Effector memory CD8-positive, alpha-beta T cell (primary cell): ENCODE results near the gene GTF2IRD1.
"Not testable (repeated sequence)": the region's sequence is repeated elsewhere in the genome, so short reads cannot be mapped to it uniquely, and the experiment has no call there.

Source experiments
- ATAC-seq: fragments of 150-1000 bp; cut with Tn5 transposase; replicated peaks from 2 replicates; pipeline ENCODE4 v1.10.0; 2021; ENCODE audit warnings: mild to moderate bottlenecking, moderate library complexity
- DNase-seq, 3 experiments: peaks; one replicate each; pipeline ENCODE4 v3.0.0; 2021
- H3K27ac Mint-ChIP-seq, 2 donors: one replicate each; pipeline ENCODE4 v1.8.0; 2022; ENCODE audit warnings: mild to moderate bottlenecking in 2 of 2, mixed read lengths in 2 of 2, moderate library complexity in 2 of 2
- H3K27me3 Mint-ChIP-seq, 2 donors: one replicate each; pipeline ENCODE4 v1.8.0; 2022; ENCODE audit warnings: mixed read lengths in 2 of 2
- H3K36me3 Mint-ChIP-seq: one replicate; pipeline ENCODE4 v1.8.0; 2022; ENCODE audit warnings: mild to moderate bottlenecking, moderate library complexity, mixed read lengths; ENCODE audit not compliant: insufficient read depth
- H3K4me1 Mint-ChIP-seq, 2 donors: one replicate each; pipeline ENCODE4 v1.8.0; 2022; ENCODE audit warnings: low read depth in 2 of 2, mixed read lengths in 2 of 2
- H3K4me3 Mint-ChIP-seq, 2 donors: one replicate each; pipeline ENCODE4 v1.8.0; 2022; ENCODE audit warnings: mild to moderate bottlenecking in 2 of 2, mixed read lengths in 2 of 2, moderate library complexity in 2 of 2
- H3K9me3 Mint-ChIP-seq, 2 donors: one replicate each; pipeline ENCODE4 v1.8.0; 2022; ENCODE audit warnings: mixed read lengths in 2 of 2

GTF2IRD1 gene

DNA sequence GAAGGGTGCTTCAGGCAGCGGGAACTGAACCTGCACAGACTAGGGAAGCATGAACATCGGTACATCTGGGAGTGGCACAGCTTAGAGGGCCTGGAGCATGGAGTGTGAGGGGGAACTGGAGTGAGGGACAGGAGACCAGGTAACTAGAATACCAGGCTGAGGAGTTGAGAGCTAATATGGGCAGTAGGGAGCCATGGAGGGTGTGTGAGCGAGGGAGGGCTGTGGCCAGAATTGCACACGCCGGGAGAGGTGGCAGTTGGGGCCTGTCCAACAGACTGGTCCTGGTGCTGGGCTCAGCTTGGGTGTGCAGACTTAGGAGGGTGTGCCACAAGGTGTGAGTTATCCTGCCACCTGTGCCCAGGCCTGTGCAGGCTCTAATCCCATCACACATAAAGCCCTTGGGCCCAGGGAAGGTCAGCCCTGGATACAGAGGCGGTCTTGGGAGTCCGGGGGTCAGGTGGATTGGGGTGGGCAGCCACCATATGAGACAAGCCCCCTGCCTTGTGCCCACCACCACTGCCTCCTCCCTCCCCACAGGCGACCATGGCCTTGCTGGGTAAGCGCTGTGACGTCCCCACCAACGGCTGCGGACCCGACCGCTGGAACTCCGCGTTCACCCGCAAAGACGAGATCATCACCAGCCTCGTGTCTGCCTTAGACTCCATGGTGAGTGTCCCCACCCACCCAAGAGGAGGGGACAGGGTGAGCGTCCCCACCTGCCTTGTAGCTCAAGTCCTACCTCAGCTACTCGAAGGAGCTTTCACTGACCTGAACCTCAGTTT lies 54.0 kb downstream of the GTF2IRD1 start:
- Mint-ChIP-seq H3K4me3 (no peak overlapping the region), H3K27me3 (no peaks in the 10 kb centered on the region), H3K9me3 (no peaks in the 10 kb centered on the region), H3K4me1 (no peaks in the 10 kb centered on the region), H3K27ac (no peak overlapping the region), H3K36me3 (no peaks in the 10 kb centered on the region)
- ATAC-seq (no peak), DNase-seq (no peak)

DNA sequence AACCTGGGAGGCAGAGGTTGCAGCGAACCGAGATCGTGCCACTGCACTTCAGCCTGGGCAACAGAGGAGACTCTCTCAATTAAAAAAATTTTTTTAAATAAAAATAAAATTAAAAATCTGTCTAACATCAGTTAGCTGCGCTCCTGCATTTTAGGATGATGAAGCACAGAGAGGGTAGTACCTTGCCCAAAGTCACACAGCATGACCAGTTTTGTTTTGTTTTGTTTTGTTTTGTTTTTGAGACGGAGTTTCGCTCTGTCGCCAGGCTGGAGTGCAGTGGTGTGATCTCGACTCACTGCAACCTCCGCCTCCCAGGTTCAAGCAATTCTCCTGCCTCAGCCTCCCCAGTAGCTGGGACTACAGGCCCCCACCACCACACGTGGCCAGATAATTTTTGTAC lies 55.7 kb downstream of the GTF2IRD1 start:
- H3K4me1 Mint-ChIP-seq, H3K27ac Mint-ChIP-seq, H3K4me3 Mint-ChIP-seq, ATAC-seq, H3K9me3 Mint-ChIP-seq, DNase-seq, H3K36me3 Mint-ChIP-seq, H3K27me3 Mint-ChIP-seq: not testable (repeated sequence)

DNA sequence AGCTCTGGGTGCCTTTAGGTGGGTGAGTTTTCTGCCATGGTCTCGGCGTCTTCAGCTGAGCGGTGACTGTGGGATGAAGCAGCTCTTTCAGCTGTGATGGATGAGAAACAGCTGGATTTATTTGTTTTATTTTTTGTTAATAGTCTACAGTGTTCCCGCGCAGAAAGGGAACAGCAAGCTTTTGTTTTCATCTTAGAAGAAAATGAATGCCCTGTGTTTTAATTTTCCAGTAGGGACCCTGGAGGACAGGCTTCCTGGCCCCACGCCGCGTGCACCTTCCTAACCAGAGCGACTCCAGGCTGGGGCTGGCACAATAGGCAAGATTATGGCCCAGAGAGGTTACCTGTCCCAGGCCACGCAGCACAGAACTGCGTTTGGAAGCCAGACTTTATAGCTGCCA lies 57.6 kb downstream of the GTF2IRD1 start:
- Mint-ChIP-seq H3K9me3 (no peaks in the 10 kb centered on the region), H3K27ac (no peak overlapping the region), H3K36me3 (peaks cover 3% of the 10 kb centered on the region), H3K27me3 (no peaks in the 10 kb centered on the region), H3K4me3 (no peak overlapping the region), H3K4me1 (no peaks in the 10 kb centered on the region)
- DNase-seq = no peak
- no peak for ATAC-seq

DNA sequence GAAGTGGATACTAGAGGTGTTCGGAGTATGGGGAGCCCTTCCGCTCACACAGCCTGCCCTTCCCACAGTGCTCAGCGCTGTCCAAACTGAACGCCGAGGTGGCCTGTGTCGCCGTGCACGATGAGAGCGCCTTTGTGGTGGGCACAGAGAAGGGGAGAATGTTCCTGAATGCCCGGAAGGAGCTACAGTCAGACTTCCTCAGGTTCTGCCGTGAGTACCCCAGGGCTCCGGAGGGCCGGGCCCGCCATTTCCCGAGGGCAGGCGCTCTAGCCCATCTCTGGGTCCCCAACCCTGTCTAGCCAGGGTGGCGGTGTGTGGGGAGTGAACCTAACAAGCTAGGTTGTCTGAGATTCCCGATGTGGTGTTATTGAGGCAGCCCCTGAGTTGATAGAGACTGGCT lies 59.1 kb downstream of the GTF2IRD1 start:
- peaks cover 3 to 7% of the 10 kb centered on the region in 2 donors for H3K27me3 Mint-ChIP-seq
- DNase-seq (no peak), ATAC-seq (no peak)
- no peaks in the 10 kb centered on the region for H3K4me1 Mint-ChIP-seq
- peaks cover 3% of the 10 kb centered on the region for H3K36me3 Mint-ChIP-seq
- H3K4me3 Mint-ChIP-seq = no peak overlapping the region
- H3K9me3 Mint-ChIP-seq = no peaks in the 10 kb centered on the region
- H3K27ac Mint-ChIP-seq = no peak overlapping the region

DNA sequence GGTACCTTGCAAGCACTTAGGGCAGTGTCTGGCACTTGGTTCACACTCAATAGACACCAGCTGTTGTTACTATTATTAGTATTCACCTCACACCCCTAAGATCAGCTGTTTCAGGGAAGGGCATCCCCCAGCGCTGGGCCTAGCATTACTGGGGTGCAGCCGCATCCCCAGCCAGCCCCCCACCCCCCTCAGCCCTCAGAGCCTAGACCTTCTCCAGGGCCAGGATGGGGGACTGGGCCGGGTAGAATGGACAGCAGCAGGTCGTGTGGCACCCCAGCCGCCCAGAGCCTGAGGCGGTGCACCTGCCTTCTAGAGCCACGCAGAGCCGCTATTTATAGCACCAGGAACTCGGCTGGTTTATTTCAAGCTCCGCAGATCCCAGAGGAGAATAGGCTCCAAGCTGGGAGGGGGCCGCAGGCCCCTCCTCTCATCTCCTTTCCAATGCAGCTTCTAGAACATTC lies 60.5 kb downstream of the GTF2IRD1 start:
- Mint-ChIP-seq H3K27ac (no peak overlapping the region), H3K4me1 (no peaks in the 10 kb centered on the region), H3K4me3 (no peak overlapping the region), H3K27me3 (peaks cover 13 to 21% of the 10 kb centered on the region in 2 donors), H3K9me3 (no peaks in the 10 kb centered on the region), H3K36me3 (peaks cover 3% of the 10 kb centered on the region)
- DNase-seq (no peak), ATAC-seq (no peak)

- H3K27ac Mint-ChIP-seq = no peak overlapping the region
- peaks cover 13 to 27% of the 10 kb centered on the region in 2 donors for H3K27me3 Mint-ChIP-seq
- ATAC-seq (no peak), DNase-seq (no peak)
- H3K4me1 Mint-ChIP-seq = no peaks in the 10 kb centered on the region
- no peaks in the 10 kb centered on the region for H3K9me3 Mint-ChIP-seq
- H3K36me3 Mint-ChIP-seq = peaks cover 3% of the 10 kb centered on the region
- no peak overlapping the region for H3K4me3 Mint-ChIP-seq
Observed at GRCh38 chr7:74515276-74515675, 61.6 kb downstream of the GTF2IRD1 start.

DNA sequence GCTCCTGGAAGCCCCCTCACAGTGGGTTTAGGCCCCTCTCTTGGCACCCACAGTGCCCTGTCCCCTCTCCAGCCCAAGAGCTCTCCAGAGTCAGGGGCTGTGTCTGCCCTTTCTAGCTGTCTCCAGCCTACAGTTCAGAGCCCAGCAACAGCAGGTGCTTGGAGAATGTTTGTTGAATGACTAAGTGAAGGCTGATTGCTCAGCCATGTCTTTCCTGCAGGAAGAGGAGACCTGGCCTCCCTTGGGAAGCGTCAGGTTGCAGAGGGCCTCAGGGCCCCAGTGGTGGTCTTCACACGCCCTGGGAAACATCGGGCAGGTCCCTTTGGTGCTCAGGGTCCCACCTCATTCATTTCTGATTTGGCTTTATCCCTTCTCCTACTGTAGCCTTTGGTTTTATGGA lies 62.5 kb downstream of the GTF2IRD1 start:
- Mint-ChIP-seq H3K4me1 (no peaks in the 10 kb centered on the region), H3K27ac (no peak overlapping the region), H3K4me3 (no peak overlapping the region), H3K9me3 (no peaks in the 10 kb centered on the region), H3K27me3 (peaks cover 13 to 27% of the 10 kb centered on the region in 2 donors), H3K36me3 (peaks cover 3% of the 10 kb centered on the region)
- DNase-seq (no peak), ATAC-seq (no peak)

DNA sequence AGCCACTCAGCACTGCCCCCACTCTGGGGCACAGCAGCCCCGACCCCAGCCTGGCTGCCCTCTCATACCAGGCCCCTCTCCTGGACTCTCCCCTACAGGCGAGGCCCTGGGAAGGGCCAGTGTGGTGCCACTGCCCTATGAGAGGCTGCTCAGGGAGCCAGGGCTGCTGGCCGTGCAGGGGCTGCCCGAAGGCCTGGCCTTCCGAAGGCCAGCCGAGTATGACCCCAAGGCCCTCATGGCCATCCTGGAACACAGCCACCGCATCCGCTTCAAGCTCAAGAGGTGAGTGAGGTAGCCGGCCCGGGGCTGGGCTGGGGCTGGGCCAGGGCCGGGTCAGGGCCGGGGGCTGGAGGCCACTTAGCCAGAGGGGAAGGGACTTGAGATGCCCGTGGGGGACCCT lies 64.3 kb downstream of the GTF2IRD1 start:
- H3K9me3 Mint-ChIP-seq = no peaks in the 10 kb centered on the region
- no peak overlapping the region for H3K4me3 Mint-ChIP-seq
- H3K4me1 Mint-ChIP-seq = no peaks in the 10 kb centered on the region
- peaks cover 13 to 27% of the 10 kb centered on the region in 2 donors for H3K27me3 Mint-ChIP-seq
- ATAC-seq (no peak), DNase-seq (no peak)
- no peak overlapping the region for H3K27ac Mint-ChIP-seq
- peaks cover 3% of the 10 kb centered on the region for H3K36me3 Mint-ChIP-seq

DNA sequence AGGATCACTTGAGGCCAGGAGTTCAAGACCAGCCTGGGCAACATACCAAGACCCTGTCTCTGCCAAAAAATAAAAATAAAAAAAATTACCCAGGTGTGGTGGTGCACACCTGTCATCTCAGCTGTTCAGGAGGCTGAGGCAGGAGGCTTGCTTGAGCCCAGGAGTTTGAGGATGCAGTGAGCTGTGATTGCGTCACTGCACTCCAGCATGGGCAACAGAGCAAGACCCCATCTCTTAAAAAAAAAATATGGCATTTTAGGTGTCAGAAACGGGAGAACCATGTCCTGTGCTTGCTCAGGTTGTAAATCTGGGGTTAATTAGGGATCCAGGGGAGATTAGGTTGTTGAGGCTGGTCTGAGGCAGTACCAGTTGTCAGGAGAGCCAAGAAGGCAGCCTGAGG lies 64.9 kb downstream of the GTF2IRD1 start:
- no peaks in the 10 kb centered on the region for H3K9me3 Mint-ChIP-seq
- H3K4me3 Mint-ChIP-seq = no peak overlapping the region
- H3K4me1 Mint-ChIP-seq = no peaks in the 10 kb centered on the region
- peaks cover 13 to 27% of the 10 kb centered on the region in 2 donors for H3K27me3 Mint-ChIP-seq
- ATAC-seq (no peak), DNase-seq (no peak)
- H3K36me3 Mint-ChIP-seq = peaks cover 3% of the 10 kb centered on the region
- no peak overlapping the region for H3K27ac Mint-ChIP-seq

GRCh38 chr7:74519395-74519794 lies 65.7 kb downstream of the GTF2IRD1 start:
- H3K36me3 Mint-ChIP-seq = peaks cover 3% of the 10 kb centered on the region
- H3K9me3 Mint-ChIP-seq = no peaks in the 10 kb centered on the region
- no peak overlapping the region for H3K27ac Mint-ChIP-seq
- DNase-seq (no peak), ATAC-seq (no peak)
- no peak overlapping the region for H3K4me3 Mint-ChIP-seq
- peaks cover 13 to 27% of the 10 kb centered on the region in 2 donors for H3K27me3 Mint-ChIP-seq
- no peaks in the 10 kb centered on the region for H3K4me1 Mint-ChIP-seq

GRCh38 chr7:74521855-74522254 lies 68.1 kb downstream of the GTF2IRD1 start:
- Mint-ChIP-seq H3K4me3 (no peak overlapping the region), H3K9me3 (no peaks in the 10 kb centered on the region), H3K27ac (no peak overlapping the region), H3K36me3 (no peaks in the 10 kb centered on the region), H3K27me3 (peaks cover 17 to 41% of the 10 kb centered on the region in 2 donors), H3K4me1 (no peaks in the 10 kb centered on the region)
- ATAC-seq (no peak), DNase-seq (no peak)

DNA sequence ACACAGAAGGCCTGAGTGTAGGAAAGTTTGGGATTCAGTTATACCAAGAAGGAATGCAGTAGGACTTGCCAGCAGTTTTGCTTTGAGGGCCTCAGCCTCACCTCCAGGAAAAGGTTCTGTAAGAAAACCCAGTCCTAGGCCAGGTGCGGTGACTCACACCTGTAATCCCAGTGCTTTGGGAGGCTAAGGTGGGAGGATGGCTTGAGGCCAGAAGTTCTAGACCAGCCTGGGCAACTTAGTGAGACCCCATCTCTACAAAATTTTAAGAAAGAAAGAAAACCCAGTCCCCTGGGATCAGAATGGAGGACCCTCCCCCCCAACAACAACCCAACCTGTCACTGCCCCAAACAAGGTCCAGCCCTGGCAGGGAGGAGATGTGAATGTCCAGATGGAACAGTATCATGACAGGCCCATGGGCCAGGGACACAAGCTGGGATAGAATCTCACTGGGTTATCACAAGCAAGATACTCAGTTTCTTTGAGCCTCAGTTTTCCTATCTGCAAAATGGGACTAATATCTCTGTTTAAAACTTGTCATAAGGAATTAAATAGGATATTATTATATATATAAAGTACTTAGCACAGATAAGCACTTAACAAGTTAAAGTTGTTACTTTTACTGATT lies 68.7 kb downstream of the GTF2IRD1 start:
- no peak for ATAC-seq
- no peak overlapping the region for H3K27ac Mint-ChIP-seq
- no peak overlapping the region for H3K4me3 Mint-ChIP-seq
- no peak for DNase-seq
- no peaks in the 10 kb centered on the region for H3K4me1 Mint-ChIP-seq
- H3K9me3 Mint-ChIP-seq = no peaks in the 10 kb centered on the region
- peaks cover 17 to 38% of the 10 kb centered on the region in 2 donors for H3K27me3 Mint-ChIP-seq
- H3K36me3 Mint-ChIP-seq = no peaks in the 10 kb centered on the region

DNA sequence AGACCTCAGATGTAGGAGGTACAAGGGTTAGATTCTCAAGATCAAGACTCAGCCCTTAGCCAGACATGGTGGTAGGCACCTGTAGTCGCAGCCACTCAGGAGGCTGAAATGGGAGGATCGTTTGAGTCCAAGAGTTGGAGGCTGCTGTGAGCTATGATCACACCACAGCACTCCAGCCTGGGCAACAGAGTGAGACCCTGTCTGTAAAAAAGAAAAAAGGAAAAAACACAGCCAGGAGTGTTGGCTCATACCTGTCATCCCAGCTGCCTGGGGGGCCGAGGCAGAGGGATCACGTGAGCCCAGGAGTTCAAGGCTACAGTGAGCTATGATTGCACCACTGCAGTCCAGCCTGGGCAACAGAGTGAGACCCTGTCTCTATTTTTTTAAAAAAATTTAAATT lies 69.3 kb downstream of the GTF2IRD1 start:
- DNase-seq = no peak
- no peaks in the 10 kb centered on the region for H3K4me1 Mint-ChIP-seq
- no peak overlapping the region for H3K4me3 Mint-ChIP-seq
- ATAC-seq = no peak
- H3K9me3 Mint-ChIP-seq = no peaks in the 10 kb centered on the region
- H3K36me3 Mint-ChIP-seq = no peaks in the 10 kb centered on the region
- H3K27me3 Mint-ChIP-seq = peaks cover 12 to 32% of the 10 kb centered on the region in 2 donors
- no peak overlapping the region for H3K27ac Mint-ChIP-seq

- no peaks in the 10 kb centered on the region for H3K9me3 Mint-ChIP-seq
- H3K27ac Mint-ChIP-seq = no peak overlapping the region
- no peaks in the 10 kb centered on the region for H3K36me3 Mint-ChIP-seq
- ATAC-seq (no peak), DNase-seq (no peak)
- no peak overlapping the region for H3K4me3 Mint-ChIP-seq
- H3K27me3 Mint-ChIP-seq = peaks cover 4 to 15% of the 10 kb centered on the region in 2 donors
- no peaks in the 10 kb centered on the region for H3K4me1 Mint-ChIP-seq
Observed at GRCh38 chr7:74525140-74525539, 71.4 kb downstream of the GTF2IRD1 start.
